ENCODE results near the gene AOX1.

DNA sequence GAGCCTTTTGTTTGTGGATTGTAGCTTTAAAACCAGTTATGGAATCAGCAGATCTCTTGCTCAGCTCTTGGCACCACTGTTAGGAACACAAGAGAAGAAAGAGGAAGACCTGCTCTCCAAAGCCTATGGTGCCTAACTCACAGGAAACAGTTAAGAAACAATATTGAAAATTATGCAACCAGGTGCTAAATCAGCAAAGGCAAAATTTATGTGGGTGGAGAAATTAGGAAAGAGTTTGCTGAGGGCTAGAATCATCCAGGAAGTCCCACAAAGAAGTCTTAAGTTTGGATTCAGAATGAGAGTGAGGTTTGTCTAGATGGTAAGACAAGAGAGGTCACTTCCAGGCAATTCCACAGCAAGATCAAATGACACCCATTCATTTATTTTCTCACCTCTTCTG is 49.4 kb downstream of the AOX1 start:
- TF ChIP-seq, protein P1, sequence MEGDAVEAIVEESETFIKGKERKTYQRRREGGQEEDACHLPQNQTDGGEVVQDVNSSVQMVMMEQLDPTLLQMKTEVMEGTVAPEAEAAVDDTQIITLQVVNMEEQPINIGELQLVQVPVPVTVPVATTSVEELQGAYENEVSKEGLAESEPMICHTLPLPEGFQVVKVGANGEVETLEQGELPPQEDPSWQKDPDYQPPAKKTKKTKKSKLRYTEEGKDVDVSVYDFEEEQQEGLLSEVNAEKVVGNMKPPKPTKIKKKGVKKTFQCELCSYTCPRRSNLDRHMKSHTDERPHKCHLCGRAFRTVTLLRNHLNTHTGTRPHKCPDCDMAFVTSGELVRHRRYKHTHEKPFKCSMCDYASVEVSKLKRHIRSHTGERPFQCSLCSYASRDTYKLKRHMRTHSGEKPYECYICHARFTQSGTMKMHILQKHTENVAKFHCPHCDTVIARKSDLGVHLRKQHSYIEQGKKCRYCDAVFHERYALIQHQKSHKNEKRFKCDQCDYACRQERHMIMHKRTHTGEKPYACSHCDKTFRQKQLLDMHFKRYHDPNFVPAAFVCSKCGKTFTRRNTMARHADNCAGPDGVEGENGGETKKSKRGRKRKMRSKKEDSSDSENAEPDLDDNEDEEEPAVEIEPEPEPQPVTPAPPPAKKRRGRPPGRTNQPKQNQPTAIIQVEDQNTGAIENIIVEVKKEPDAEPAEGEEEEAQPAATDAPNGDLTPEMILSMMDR (tag by site-specific recombination; IDR thresholded peaks at IDR 0.05), result no peak
- no peak for TF ChIP-seq ZBTB8A (tag by site-specific recombination; IDR thresholded peaks at IDR 0.05)
- no peak for TF ChIP-seq MYNN (tag by site-specific recombination; IDR thresholded peaks at IDR 0.05; ENCODE audit: borderline replicate concordance)
- TF ChIP-seq ZNF274 (IDR thresholded peaks at IDR 0.05; ENCODE audit: low read length), result no peak
- TF ChIP-seq ZNF274 (tag by site-specific recombination; IDR thresholded peaks at IDR 0.05; ENCODE audit: borderline replicate concordance), result no peak
- no peak for TF ChIP-seq ZNF600 (tag by site-specific recombination; IDR thresholded peaks at IDR 0.05)
- no peak for TF ChIP-seq ZNF501 (tag by site-specific recombination; IDR thresholded peaks at IDR 0.05)
- TF ChIP-seq SP2 (tag by site-specific recombination; IDR thresholded peaks at IDR 0.05), result no peak
- TF ChIP-seq, protein P2, sequence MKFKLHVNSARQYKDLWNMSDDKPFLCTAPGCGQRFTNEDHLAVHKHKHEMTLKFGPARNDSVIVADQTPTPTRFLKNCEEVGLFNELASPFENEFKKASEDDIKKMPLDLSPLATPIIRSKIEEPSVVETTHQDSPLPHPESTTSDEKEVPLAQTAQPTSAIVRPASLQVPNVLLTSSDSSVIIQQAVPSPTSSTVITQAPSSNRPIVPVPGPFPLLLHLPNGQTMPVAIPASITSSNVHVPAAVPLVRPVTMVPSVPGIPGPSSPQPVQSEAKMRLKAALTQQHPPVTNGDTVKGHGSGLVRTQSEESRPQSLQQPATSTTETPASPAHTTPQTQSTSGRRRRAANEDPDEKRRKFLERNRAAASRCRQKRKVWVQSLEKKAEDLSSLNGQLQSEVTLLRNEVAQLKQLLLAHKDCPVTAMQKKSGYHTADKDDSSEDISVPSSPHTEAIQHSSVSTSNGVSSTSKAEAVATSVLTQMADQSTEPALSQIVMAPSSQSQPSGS (tag by site-specific recombination; IDR thresholded peaks at IDR 0.05; ENCODE audit: low read depth), result no peak
- TF ChIP-seq MZF1 (tag by site-specific recombination; IDR thresholded peaks at IDR 0.05; ENCODE audit: borderline replicate concordance), result no peak
- no peak for TF ChIP-seq ZBTB21 (tag by site-specific recombination; IDR thresholded peaks at IDR 0.05)
- TF ChIP-seq, protein P3, sequence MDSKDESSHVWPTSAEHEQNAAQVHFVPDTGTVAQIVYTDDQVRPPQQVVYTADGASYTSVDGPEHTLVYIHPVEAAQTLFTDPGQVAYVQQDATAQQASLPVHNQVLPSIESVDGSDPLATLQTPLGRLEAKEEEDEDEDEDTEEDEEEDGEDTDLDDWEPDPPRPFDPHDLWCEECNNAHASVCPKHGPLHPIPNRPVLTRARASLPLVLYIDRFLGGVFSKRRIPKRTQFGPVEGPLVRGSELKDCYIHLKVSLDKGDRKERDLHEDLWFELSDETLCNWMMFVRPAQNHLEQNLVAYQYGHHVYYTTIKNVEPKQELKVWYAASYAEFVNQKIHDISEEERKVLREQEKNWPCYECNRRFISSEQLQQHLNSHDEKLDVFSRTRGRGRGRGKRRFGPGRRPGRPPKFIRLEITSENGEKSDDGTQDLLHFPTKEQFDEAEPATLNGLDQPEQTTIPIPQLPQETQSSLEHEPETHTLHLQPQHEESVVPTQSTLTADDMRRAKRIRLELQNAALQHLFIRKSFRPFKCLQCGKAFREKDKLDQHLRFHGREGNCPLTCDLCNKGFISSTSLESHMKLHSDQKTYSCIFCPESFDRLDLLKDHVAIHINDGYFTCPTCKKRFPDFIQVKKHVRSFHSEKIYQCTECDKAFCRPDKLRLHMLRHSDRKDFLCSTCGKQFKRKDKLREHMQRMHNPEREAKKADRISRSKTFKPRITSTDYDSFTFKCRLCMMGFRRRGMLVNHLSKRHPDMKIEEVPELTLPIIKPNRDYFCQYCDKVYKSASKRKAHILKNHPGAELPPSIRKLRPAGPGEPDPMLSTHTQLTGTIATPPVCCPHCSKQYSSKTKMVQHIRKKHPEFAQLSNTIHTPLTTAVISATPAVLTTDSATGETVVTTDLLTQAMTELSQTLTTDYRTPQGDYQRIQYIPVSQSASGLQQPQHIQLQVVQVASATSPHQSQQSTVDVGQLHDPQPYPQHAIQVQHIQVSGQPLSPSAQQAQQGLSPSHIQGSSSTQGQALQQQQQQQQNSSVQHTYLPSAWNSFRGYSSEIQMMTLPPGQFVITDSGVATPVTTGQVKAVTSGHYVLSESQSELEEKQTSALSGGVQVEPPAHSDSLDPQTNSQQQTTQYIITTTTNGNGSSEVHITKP (tag by site-specific recombination; IDR thresholded peaks at IDR 0.05), result no peak
- TF ChIP-seq, protein P4, sequence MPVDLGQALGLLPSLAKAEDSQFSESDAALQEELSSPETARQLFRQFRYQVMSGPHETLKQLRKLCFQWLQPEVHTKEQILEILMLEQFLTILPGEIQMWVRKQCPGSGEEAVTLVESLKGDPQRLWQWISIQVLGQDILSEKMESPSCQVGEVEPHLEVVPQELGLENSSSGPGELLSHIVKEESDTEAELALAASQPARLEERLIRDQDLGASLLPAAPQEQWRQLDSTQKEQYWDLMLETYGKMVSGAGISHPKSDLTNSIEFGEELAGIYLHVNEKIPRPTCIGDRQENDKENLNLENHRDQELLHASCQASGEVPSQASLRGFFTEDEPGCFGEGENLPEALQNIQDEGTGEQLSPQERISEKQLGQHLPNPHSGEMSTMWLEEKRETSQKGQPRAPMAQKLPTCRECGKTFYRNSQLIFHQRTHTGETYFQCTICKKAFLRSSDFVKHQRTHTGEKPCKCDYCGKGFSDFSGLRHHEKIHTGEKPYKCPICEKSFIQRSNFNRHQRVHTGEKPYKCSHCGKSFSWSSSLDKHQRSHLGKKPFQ (tag by site-specific recombination; IDR thresholded peaks at IDR 0.05), result no peak
- TF ChIP-seq ZNF223 (tag by site-specific recombination; IDR thresholded peaks at IDR 0.05), result no peak
